GM12891 (cell line): ENCODE measurements around the gene ADGRV1.

Source experiments
- PAX5 ChIP-seq: IDR thresholded peaks from 2 replicates; pipeline ENCODE4 v1.6.1; 2011; ENCODE audit warnings: low read length, moderate library complexity, mild to moderate bottlenecking; ENCODE audit not compliant: insufficient read depth, severe bottlenecking
- POLR2A ChIP-seq: IDR thresholded peaks from 2 replicates; pipeline ENCODE4 v1.6.1; 2011; ENCODE audit warnings: low read depth, low read length, control low read depth
- POLR2AphosphoS5 ChIP-seq: IDR thresholded peaks from 2 replicates; pipeline ENCODE4 v1.6.1; 2011; ENCODE audit warnings: low read depth, low read length, control low read depth
- POU2F2 ChIP-seq: IDR thresholded peaks from 2 replicates; pipeline ENCODE4 v1.6.1; 2011; ENCODE audit warnings: low read depth, mild to moderate bottlenecking, control low read depth, low read length, moderate library complexity
- SPI1 ChIP-seq: IDR thresholded peaks from 2 replicates; pipeline ENCODE4 v1.6.1; 2011; ENCODE audit warnings: low read depth, low read length, control low read depth
- TAF1 ChIP-seq: IDR thresholded peaks from 2 replicates; pipeline ENCODE4 v1.6.1; 2011; ENCODE audit warnings: low read depth, low read length, control low read depth

GRCh38 chr5:91119981-91120850, 561.6 kb downstream of the ADGRV1 start:
- TF ChIP-seq SPI1 (no peak), TAF1 (no peak), POLR2AphosphoS5 (no peak), POLR2A (no peak), POU2F2 (no peak), PAX5 (no peak)
